OCI-LY3 (cell line): ENCODE measurements around the gene VPS4B.

ENCODE experiments used
- H2AFZ ChIP-seq: fragments of 200-600, 300-600 bp; shearing (Covaris generic); 2 replicates; pipeline ENCODE4 v1.6.0; 2014; ENCODE audit warnings: antibody characterized with exemption, low read depth, low read length
- H3K27ac ChIP-seq: fragments of 200-600, 300-600 bp; sonication (generic); 2 replicates; pipeline ENCODE4 v1.5.1; 2014; ENCODE audit warnings: mild to moderate bottlenecking, low read length, moderate library complexity, mixed read lengths
- H3K27me3 ChIP-seq: fragments of 200-600, 300-600 bp; sonication (generic); 2 replicates; pipeline ENCODE4 v1.6.1; 2014; ENCODE audit warnings: low read depth, low read length, mixed read lengths
- H3K36me3 ChIP-seq: fragments of 200-600, 300-600 bp; sonication (generic); replicated peaks from 2 replicates; pipeline ENCODE3; 2014; ENCODE audit warnings: low read depth, low read length, mixed read lengths
- H3K4me1 ChIP-seq: fragments of 300-600, 200-600 bp; sonication (generic); 2 replicates; pipeline ENCODE4 v1.6.1; 2014; ENCODE audit warnings: low read length, mixed read lengths
- H3K4me2 ChIP-seq: fragments of 200-600, 300-600 bp; sonication (generic); 2 replicates; pipeline ENCODE4 v1.6.1; 2014; ENCODE audit warnings: low read length, mixed read lengths
- H3K4me3 ChIP-seq: fragments of 300-600, 200-600 bp; sonication (generic); 2 replicates; pipeline ENCODE4 v1.5.1; 2014; ENCODE audit warnings: antibody characterized with exemption, mild to moderate bottlenecking, low read length, moderate library complexity
- H3K79me2 ChIP-seq: fragments of 300-600, 200-600 bp; shearing (Covaris generic); 2 replicates; pipeline ENCODE4 v1.6.1; 2014; ENCODE audit warnings: mild to moderate bottlenecking, low read length, mixed read lengths
- H3K9ac ChIP-seq: fragments of 300-600, 200-600 bp; shearing (Covaris generic); 2 replicates; pipeline ENCODE4 v1.6.0; 2014; ENCODE audit warnings: mild to moderate bottlenecking, low read length, moderate library complexity
- H3K9me3 ChIP-seq: fragments of 200-600, 300-600 bp; shearing (Covaris generic); 2 replicates; pipeline ENCODE4 v1.6.1; 2014; ENCODE audit warnings: low read length, mixed read lengths; ENCODE audit not compliant: insufficient read depth
- H4K20me1 ChIP-seq: fragments of 200-600, 300-600 bp; sonication (generic); 2 replicates; pipeline ENCODE4 v1.6.1; 2016; ENCODE audit warnings: low read length, mixed read lengths; ENCODE audit not compliant: insufficient read depth
- EZH2phosphoT487 ChIP-seq: fragments of 200-600 bp; shearing (Covaris generic); IDR thresholded peaks from 2 replicates; pipeline ENCODE4 v1.6.1; 2018; ENCODE audit warnings: antibody characterized with exemption, mixed run types, low read depth
- TF ChIP-seq, protein P1 (sequence below): fragments of 200-600, 300-600 bp; sonication (generic); IDR thresholded peaks from 2 replicates; pipeline ENCODE4 v1.5.1; 2014; ENCODE audit warnings: antibody characterized with exemption, low read length, low read depth

Gene VPS4B

DNA sequence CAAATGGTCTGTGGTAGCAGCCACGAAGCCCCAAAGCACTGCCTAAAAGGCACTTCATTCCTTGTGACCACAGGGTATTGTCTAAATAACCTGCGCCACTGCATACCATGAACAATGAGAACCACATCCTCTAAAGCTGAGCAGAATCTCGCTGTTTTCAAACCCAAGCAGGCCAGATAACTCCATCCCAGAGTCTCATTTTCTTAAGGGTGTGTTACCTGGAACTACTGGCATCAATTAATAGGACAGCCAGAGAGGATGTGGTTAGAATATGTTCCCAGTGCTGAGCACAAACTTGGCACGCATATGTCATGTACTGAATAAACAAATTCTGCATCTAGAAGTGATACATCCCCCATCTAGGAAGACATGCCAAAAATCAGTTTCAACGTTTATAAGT is 13.0 kb downstream of the VPS4B start:
- no peak overlapping the region for H3K27ac ChIP-seq
- H3K4me3 ChIP-seq = no peak overlapping the region
- peaks cover 62% of the 10 kb centered on the region for H3K36me3 ChIP-seq
- H3K9ac ChIP-seq = no peak overlapping the region
- no peaks in the 10 kb centered on the region for H3K9me3 ChIP-seq
- H2AFZ ChIP-seq = no peak overlapping the region
- TF ChIP-seq, protein P1, sequence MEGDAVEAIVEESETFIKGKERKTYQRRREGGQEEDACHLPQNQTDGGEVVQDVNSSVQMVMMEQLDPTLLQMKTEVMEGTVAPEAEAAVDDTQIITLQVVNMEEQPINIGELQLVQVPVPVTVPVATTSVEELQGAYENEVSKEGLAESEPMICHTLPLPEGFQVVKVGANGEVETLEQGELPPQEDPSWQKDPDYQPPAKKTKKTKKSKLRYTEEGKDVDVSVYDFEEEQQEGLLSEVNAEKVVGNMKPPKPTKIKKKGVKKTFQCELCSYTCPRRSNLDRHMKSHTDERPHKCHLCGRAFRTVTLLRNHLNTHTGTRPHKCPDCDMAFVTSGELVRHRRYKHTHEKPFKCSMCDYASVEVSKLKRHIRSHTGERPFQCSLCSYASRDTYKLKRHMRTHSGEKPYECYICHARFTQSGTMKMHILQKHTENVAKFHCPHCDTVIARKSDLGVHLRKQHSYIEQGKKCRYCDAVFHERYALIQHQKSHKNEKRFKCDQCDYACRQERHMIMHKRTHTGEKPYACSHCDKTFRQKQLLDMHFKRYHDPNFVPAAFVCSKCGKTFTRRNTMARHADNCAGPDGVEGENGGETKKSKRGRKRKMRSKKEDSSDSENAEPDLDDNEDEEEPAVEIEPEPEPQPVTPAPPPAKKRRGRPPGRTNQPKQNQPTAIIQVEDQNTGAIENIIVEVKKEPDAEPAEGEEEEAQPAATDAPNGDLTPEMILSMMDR = no peak
- no peak for TF ChIP-seq EZH2phosphoT487
- H3K4me2 ChIP-seq = no peak overlapping the region
- H3K79me2 ChIP-seq = peaks cover 17% of the 10 kb centered on the region
- no peaks in the 10 kb centered on the region for H3K4me1 ChIP-seq
- H3K27me3 ChIP-seq = no peaks in the 10 kb centered on the region
- 0 out of 2 replicates have a peak, but pooled peaks cover 3% of the 10 kb centered on the region for H4K20me1 ChIP-seq

DNA sequence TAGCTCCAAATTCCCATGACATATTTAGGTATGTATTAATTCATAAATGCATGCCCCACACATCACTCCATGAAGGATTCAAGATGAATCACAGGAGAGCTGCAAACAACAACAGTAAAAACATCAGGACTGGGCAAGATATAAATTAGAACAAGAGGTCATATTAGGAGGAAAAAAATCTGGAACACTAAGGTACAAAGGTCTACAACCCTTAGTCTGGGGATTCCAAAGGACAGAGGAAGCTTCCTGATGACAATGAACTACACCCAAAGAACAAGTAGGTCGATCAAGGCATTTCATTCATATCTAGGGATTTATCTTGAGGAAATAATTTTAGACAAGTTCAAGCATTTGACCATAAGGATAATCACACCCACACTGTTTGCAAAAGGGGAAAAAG is 14.5 kb downstream of the VPS4B start:
- no peak for TF ChIP-seq EZH2phosphoT487
- TF ChIP-seq, protein P1 = no peak
- H3K4me1 ChIP-seq = no peaks in the 10 kb centered on the region
- H3K79me2 ChIP-seq = peaks cover 6% of the 10 kb centered on the region
- no peak overlapping the region for H2AFZ ChIP-seq
- no peak overlapping the region for H3K27ac ChIP-seq
- H3K27me3 ChIP-seq = no peaks in the 10 kb centered on the region
- no peak overlapping the region for H3K4me3 ChIP-seq
- H3K9ac ChIP-seq = no peak overlapping the region
- no peaks in the 10 kb centered on the region for H3K9me3 ChIP-seq
- no peak overlapping the region for H3K4me2 ChIP-seq
- peaks cover 70% of the 10 kb centered on the region for H3K36me3 ChIP-seq
- 0 out of 2 replicates have a peak, but pooled peaks cover 3% of the 10 kb centered on the region for H4K20me1 ChIP-seq

GRCh38 chr18:63405986-63406385 is 16.3 kb downstream of the VPS4B start:
- H3K4me3 ChIP-seq = no peak overlapping the region
- H3K79me2 ChIP-seq = no peaks in the 10 kb centered on the region; the same call in 1 of the 2 replicates
- H4K20me1 ChIP-seq = 0 out of 2 replicates have a peak, but pooled peaks cover 3% of the 10 kb centered on the region
- no peak overlapping the region for H3K9ac ChIP-seq
- H3K36me3 ChIP-seq = peaks cover 69% of the 10 kb centered on the region
- no peak for TF ChIP-seq EZH2phosphoT487
- TF ChIP-seq, protein P1 = no peak
- no peaks in the 10 kb centered on the region for H3K4me1 ChIP-seq
- no peak overlapping the region for H3K4me2 ChIP-seq
- no peaks in the 10 kb centered on the region for H3K27me3 ChIP-seq
- no peak overlapping the region for H3K27ac ChIP-seq
- no peaks in the 10 kb centered on the region for H3K9me3 ChIP-seq
- no peak overlapping the region for H2AFZ ChIP-seq

GRCh38 chr18:63402246-63403162 is 19.8 kb downstream of the VPS4B start:
- Histone ChIP-seq H3K79me2 (no peaks in the 10 kb centered on the region; the same call in 1 of the 2 replicates), H3K4me2 (no peak overlapping the region), H3K9me3 (no peaks in the 10 kb centered on the region), H3K27me3 (no peaks in the 10 kb centered on the region), H3K4me1 (no peaks in the 10 kb centered on the region), H3K4me3 (no peak overlapping the region), H3K9ac (no peak overlapping the region), H4K20me1 (no peaks in the 10 kb centered on the region), H3K27ac (no peak overlapping the region), H2AFZ (no peak overlapping the region), H3K36me3 (peaks cover 53% of the 10 kb centered on the region)
- TF ChIP-seq, protein P1 = no peak
- TF ChIP-seq EZH2phosphoT487 = no peak
